Muscle layer of duodenum (tissue), 2 donors: Measurements from ENCODE around the gene LOXHD1.

ENCODE experiments used
- H3K27ac ChIP-seq: one replicate; pipeline ENCODE4 v1.7.0; 2013; ENCODE audit warnings: mild to moderate bottlenecking, low read length
- H3K27me3 ChIP-seq: one replicate; pipeline ENCODE4 v1.7.0; 2013; ENCODE audit warnings: low read depth, mild to moderate bottlenecking, control low read depth, low read length
- H3K36me3 ChIP-seq, 2 donors: one replicate each; pipeline ENCODE4 v1.7.0; 2013; ENCODE audit warnings: low read length in 2 of 2, control low read depth in 1 of 2, mild to moderate bottlenecking in 1 of 2; ENCODE audit not compliant: insufficient read depth in 2 of 2, control insufficient read depth in 1 of 2
- H3K4me1 ChIP-seq, 2 donors: one replicate each; pipeline ENCODE4 v1.7.0; 2013; ENCODE audit warnings: low read length in 2 of 2, mild to moderate bottlenecking in 2 of 2, control low read depth in 1 of 2, moderate library complexity in 1 of 2; ENCODE audit not compliant: insufficient read depth in 2 of 2, control insufficient read depth in 1 of 2
- H3K4me3 ChIP-seq, 2 donors: one replicate each; pipeline ENCODE4 v1.7.0; 2013; ENCODE audit warnings: low read length in 2 of 2, low read depth in 1 of 2, mild to moderate bottlenecking in 1 of 2
- H3K9me3 ChIP-seq, 2 donors: one replicate each; pipeline ENCODE4 v1.7.0; 2013; ENCODE audit warnings: low read length in 2 of 2, control low read depth in 1 of 2, mild to moderate bottlenecking in 1 of 2; ENCODE audit not compliant: control insufficient read depth in 1 of 2
- donor health status: healthy.

LOXHD1 gene

GRCh38 chr18:46622451-46622850, 34.6 kb downstream of the LOXHD1 start:
- H3K27me3 ChIP-seq = no peaks in the 10 kb centered on the region
- H3K36me3 ChIP-seq = no peaks in the 10 kb centered on the region
- no peaks in the 10 kb centered on the region for H3K9me3 ChIP-seq
- H3K4me3 ChIP-seq = no peak overlapping the region
- H3K4me1 ChIP-seq = peaks cover 0 to 14% of the 10 kb centered on the region in 2 donors
- H3K27ac ChIP-seq = no peak overlapping the region

- Histone ChIP-seq H3K9me3 (no peaks in the 10 kb centered on the region), H3K4me1 (peaks cover 0 to 14% of the 10 kb centered on the region in 2 donors), H3K27ac (no peak overlapping the region), H3K27me3 (no peaks in the 10 kb centered on the region), H3K36me3 (no peaks in the 10 kb centered on the region), H3K4me3 (no peak overlapping the region)
These were observed 35.1 kb downstream of the LOXHD1 start for GRCh38 chr18:46621871-46622270.

GRCh38 chr18:46621111-46621766, 35.8 kb downstream of the LOXHD1 start:
- Histone ChIP-seq H3K27me3 (no peaks in the 10 kb centered on the region), H3K36me3 (no peaks in the 10 kb centered on the region), H3K4me1 (peaks cover 0 to 14% of the 10 kb centered on the region in 2 donors), H3K27ac (no peak overlapping the region), H3K9me3 (no peaks in the 10 kb centered on the region), H3K4me3 (no peak overlapping the region)

GRCh38 chr18:46619559-46619958, 37.5 kb downstream of the LOXHD1 start:
- H3K4me3 ChIP-seq = no peak overlapping the region
- no peaks in the 10 kb centered on the region for H3K36me3 ChIP-seq

GRCh38 chr18:46615720-46616119, 41.3 kb downstream of the LOXHD1 start:
- H3K27ac ChIP-seq = no peak overlapping the region
- H3K27me3 ChIP-seq = no peaks in the 10 kb centered on the region
- no peaks in the 10 kb centered on the region for H3K9me3 ChIP-seq
- H3K4me3 ChIP-seq = no peak overlapping the region
- H3K36me3 ChIP-seq = no peaks in the 10 kb centered on the region
- no peaks in the 10 kb centered on the region for H3K4me1 ChIP-seq

More at GRCh38 chr18:46619559-46619958, 37.5 kb downstream of the LOXHD1 start:
- Histone ChIP-seq H3K27ac (no peak overlapping the region), H3K4me1 (peaks cover 0 to 14% of the 10 kb centered on the region in 2 donors), H3K9me3 (no peaks in the 10 kb centered on the region), H3K27me3 (no peaks in the 10 kb centered on the region)

GRCh38 chr18:46609048-46609447, 48.0 kb downstream of the LOXHD1 start:
- Histone ChIP-seq H3K27me3 (no peaks in the 10 kb centered on the region), H3K4me3 (no peak overlapping the region), H3K9me3 (no peaks in the 10 kb centered on the region), H3K4me1 (no peaks in the 10 kb centered on the region), H3K36me3 (no peaks in the 10 kb centered on the region), H3K27ac (no peak overlapping the region)

GRCh38 chr18:46607926-46608325, 49.1 kb downstream of the LOXHD1 start:
- H3K4me1 ChIP-seq = no peaks in the 10 kb centered on the region
- H3K4me3 ChIP-seq = no peak overlapping the region
- H3K9me3 ChIP-seq = no peaks in the 10 kb centered on the region
- no peaks in the 10 kb centered on the region for H3K27me3 ChIP-seq
- H3K27ac ChIP-seq = no peak overlapping the region
- no peaks in the 10 kb centered on the region for H3K36me3 ChIP-seq

GRCh38 chr18:46601141-46601805, 55.7 kb downstream of the LOXHD1 start:
- Histone ChIP-seq H3K27me3 (no peaks in the 10 kb centered on the region), H3K4me3 (no peak overlapping the region)

GRCh38 chr18:46596119-46596518, 60.9 kb downstream of the LOXHD1 start:
- no peaks in the 10 kb centered on the region for H3K4me1 ChIP-seq
- H3K9me3 ChIP-seq = no peaks in the 10 kb centered on the region
- H3K4me3 ChIP-seq = no peak overlapping the region
- no peak overlapping the region for H3K27ac ChIP-seq
- no peaks in the 10 kb centered on the region for H3K36me3 ChIP-seq
- no peaks in the 10 kb centered on the region for H3K27me3 ChIP-seq

More at GRCh38 chr18:46601141-46601805, 55.7 kb downstream of the LOXHD1 start:
- H3K4me1 ChIP-seq = no peaks in the 10 kb centered on the region
- H3K36me3 ChIP-seq = no peaks in the 10 kb centered on the region
- no peaks in the 10 kb centered on the region for H3K9me3 ChIP-seq
- H3K27ac ChIP-seq = no peak overlapping the region

GRCh38 chr18:46591783-46592391, 65.1 kb downstream of the LOXHD1 start:
- Histone ChIP-seq H3K36me3 (no peaks in the 10 kb centered on the region), H3K4me3 (no peak overlapping the region), H3K9me3 (no peaks in the 10 kb centered on the region), H3K27me3 (no peaks in the 10 kb centered on the region), H3K27ac (no peak overlapping the region), H3K4me1 (no peaks in the 10 kb centered on the region)

GRCh38 chr18:46590103-46590502, 66.9 kb downstream of the LOXHD1 start:
- Histone ChIP-seq H3K36me3 (no peaks in the 10 kb centered on the region), H3K9me3 (no peaks in the 10 kb centered on the region), H3K27ac (no peak overlapping the region), H3K4me3 (no peak overlapping the region), H3K4me1 (no peaks in the 10 kb centered on the region), H3K27me3 (no peaks in the 10 kb centered on the region)
